HG03442 (cell line): Measurements from ENCODE around the gene LHFPL3.

Experiments used
- ATAC-seq: cut with Tn5 transposase; IDR thresholded peaks from one replicate; pipeline ENCODE4 v1.9.1; 2021; ENCODE audit warnings: mild to moderate bottlenecking, moderate library complexity; ENCODE audit not compliant: unreplicated experiment

LHFPL3 gene

DNA sequence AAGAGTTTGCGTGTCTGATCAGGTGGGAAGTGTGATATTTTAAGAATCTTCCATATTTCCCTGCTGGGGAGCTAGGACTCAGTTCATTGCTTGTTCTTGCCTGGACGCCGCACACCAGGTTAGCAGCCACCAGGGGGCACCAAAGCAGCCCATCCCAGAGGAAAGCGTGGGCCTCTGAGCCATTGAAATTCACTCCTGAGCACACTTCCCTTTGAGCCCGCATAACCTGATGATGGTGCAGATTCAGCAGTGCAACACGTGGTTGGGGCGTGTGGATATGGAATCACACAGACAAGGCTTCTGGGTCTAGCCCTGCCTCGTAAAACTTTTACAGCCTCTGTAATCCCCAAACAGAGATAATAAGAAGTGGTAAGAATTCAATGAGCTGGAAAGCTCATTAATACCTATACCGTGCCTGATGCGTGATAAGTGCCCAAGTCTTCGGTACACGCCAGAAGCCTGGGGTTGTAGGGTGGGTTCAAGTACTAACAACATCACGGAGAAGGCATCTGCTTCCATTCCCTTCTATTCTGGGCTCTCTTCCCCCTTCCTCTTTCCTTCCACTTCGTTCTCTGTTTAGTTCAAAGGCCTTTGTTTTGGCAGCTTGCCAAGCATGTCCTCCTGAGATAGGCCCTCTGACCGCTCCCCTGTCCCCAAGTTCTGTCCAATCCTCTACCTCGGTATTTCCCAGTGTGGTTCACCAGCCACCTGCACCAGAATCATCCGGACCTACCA, 555.5 kb downstream of the LHFPL3 start:
- ATAC-seq = peak; percentile 90

DNA sequence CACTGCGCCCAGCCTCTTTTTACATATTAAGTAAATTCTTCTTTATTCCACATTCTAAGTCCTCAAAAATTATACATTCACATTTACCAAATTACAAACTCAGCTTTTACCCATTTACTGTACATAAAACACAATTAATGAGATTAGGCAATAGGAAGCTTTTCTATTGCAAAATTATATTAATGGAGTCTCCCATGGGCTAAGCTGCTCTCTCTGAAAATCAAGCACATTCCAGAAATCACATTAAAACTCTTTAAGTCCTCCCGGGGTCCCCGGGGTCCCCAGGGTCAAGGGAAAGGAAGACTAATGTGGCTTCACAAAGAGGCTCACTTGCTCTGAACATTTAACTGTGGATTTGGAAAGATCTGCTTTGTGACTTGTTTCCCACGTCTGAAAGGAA, 558.2 kb downstream of the LHFPL3 start:
- ATAC-seq = no peak

DNA sequence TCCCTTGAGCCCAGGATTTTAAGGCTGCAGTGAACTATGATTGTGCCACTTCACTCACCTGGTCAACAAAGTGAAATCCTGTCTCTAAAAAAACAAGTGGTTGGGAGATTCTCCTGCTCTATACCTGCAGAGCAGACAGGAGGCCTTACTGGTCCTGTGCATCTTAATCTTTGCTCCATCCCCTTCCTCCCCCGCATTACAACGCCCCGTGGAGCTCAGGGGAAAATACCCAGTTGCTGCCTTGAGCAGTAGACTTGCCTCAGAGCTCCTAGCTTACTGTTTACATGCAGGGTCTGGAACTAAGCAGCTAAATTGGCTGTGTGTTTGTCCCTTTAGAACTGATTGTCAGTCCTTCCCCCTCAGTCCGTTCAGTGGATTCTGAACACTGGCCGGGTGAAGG, 561.8 kb downstream of the LHFPL3 start:
- ATAC-seq = no peak

DNA sequence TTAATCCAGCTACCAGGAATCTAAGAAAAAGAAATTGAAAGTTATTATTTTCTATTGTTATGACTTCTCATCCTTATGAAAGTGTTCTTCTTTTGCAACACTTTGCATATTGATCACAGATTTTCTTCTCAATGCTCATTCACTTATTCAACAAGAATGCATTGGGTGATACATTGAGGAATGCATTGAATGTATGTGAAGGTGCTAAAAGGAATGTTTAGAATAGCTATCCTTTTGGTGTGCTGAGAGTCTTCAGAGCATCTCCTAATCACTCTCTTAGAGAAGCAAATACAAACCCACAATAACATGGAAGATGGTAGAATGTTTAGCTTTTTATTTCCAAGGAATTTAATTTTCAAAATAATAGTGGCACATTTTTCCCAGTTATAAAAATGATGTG, 563.5 kb downstream of the LHFPL3 start:
- no peak for ATAC-seq

DNA sequence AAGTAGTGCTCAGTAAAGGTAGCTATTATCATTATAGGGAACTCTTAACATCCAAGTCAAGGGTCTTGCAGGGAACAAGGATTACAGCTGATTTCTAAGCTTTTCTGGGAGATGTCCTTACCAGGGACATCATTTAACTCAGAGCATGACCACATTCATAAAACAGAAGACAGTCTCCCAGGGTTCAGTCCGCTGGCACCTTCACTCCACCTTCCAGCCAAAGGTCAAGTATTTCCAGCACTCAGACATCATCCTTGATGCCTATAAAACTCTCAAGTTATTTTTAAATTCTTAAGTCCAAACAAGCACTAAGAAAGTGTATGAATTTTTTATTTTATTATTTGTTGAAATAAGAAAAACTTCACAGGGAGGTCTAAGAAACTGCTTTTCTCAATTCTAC, 565.9 kb downstream of the LHFPL3 start:
- no peak for ATAC-seq

DNA sequence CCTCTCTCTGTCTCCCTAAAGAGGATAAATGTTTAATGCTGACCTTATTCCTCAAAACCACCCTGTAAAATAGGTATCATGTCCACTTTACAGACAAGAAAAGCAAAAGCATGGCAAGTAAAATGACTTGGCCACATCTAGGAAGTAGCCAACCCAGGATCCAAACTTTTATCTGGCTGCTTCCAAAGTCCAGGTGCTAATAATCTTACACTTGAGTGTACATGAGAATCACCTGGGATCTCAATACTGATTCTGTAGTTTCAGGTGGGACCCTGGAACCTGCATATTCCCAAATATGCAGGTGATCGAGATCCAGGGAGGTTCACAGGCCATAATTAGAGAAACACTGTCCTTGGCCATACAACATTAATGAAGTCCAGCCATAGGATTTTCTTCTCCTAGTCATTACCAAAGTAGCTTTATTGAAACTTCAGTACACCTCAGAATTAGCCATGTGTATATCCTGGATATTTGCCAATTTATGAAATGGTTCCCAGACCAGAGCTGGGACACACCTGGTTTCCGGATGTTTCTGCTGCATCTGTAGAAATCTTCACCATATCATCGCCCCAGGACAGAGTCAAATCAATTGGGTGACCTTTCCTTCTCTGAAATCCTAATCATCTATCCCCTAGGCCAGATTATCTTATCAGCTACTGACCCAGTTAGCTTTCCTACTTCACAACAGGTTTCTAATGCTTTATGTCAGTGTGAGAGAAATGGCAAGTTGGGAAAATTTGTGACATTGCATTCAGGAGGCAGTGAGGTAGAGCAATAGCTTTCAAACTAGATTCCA, 566.5 kb downstream of the LHFPL3 start:
- no peak for ATAC-seq

DNA sequence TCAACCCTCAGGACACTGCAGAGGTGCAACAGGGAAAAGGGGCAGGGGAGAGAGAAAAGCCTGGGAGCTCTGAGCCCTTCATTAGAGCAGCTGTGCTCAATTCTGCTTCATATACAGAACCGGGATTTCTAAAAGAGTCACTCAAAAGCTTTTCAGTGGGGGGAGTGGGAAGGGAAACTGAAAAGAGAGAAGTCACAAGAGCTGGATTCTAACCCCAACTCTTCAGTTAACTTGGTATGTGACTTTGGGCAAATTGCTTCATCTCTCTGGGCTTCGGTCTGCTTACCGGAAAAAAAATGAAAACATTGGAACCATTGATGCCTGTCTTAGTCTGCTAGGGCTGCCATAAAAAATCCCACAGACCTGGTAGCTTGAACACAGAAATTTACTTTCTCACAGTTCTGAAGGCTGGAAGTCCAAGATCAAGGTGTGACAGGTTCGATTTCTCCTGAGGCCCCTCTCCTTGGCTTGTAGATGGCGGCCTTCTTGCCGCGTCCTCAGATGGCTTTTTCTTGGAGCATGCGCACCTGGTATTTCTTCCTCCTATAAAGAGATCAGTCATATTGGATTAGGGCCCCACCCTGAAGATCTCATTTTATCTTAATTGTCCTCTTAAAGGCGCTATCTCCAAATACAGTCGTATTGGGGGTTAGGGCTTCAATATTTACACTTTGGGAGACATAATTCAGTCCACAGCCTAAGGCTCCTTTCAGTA, 567.3 kb downstream of the LHFPL3 start:
- peak; percentile 34 for ATAC-seq

DNA sequence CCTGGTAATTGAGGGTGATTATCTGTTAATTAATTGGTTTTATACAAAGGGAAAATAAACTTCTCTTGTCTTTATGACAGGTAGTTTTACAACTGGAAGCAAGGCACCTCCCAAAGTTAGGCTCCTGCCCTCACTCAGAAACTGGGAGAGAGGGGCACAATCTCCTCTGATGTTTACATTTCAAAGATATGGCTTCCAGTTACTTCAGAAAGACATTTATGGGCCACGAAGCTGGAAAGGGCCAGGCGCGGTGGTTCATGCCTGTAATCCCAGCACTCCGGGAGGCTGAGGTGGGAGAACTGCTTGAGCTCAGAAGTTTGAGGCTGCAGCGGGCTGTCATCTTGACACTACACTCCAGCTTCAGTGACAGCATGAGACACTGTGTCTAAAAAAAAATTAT, 570.0 kb downstream of the LHFPL3 start:
- ATAC-seq = no peak

DNA sequence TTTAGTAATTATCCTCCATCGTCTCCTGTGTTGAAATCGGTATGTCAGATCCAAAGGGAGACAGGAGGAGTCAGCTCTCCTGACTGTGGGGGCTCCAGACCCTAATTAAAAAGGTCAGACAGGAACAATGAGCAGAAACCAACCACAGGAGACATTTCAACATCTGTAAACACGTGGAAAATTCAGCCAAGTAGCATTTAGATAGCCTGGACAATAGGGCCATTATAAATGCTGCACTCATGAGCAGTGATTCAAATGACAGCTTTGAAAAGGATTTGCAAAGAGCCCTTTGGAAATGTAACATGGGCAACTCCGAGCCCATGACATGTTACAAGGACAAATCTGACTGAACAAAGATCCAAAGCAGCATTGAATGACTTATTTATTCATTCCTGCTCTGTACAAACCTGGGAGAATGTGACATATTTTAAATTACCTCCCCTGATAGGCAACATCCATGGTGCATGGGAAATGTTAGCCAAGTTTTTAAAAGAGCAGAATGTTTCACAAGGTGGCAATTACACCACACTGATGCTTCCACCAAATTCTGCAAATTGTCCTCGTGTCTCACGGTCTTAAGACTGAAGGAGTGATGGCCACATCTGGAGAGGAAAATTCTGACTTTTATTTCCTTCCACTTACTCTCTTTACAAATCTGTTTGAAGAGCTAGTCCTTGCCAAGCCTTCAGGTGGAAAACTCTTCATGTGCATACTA, 572.3 kb downstream of the LHFPL3 start:
- ATAC-seq = no peak

DNA sequence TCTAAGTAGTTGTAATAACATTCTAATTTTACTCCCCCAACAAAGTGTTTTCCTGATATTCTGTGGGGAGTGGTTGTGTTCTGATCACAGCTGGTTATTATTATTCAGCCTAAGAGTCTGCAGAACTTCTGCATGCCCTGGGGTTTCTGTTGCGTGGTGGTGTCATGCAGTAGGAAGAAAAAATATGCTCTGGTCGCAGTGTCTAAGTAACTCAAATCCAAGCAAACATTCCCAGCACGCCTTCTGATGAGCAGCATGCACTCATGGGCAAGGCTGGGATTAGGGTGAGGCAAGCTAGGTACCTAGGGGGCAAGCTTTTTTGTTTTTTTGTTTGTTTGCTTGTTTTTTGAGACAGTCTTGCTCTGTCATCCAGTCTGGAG, 572.8 kb downstream of the LHFPL3 start:
- no peak for ATAC-seq

DNA sequence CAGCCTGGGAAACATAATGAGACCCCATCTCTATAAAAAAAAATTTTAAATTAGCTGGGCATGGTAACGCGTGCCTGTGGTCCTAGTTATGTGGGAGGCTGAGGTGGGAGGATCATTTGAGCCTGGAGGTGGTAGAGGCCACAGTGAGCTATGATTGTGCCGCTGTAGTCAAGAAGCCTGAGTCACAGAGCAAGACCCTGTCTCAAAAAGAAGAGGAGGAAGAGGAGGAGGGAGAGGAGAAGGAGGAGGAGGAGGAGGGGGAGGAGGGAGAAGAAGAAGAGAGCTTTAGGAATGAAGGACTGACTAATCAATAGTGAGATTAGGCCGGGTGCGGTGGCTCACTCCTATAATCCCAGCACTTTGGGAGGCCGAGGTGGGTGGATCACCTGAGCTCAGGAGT, 573.8 kb downstream of the LHFPL3 start:
- ATAC-seq = no peak

DNA sequence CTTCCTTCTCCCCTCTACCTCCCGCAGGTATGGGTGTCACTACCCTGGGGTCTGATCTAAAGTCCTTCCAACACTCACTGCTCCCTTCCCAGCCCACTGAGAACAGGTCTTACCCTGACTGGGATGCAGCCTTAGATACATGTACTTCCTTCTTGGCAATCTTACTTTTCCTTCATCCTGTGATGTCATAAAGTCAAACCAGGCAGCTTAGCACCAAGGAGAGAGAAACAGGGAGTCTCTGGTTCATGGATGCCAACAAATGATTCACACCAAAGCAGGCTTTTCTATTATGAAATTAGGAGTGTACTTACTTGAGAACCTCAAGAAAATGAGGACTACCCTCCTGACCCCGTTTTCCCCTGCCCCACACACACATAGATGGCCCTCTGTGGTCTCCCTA, 574.6 kb downstream of the LHFPL3 start:
- ATAC-seq = no peak

DNA sequence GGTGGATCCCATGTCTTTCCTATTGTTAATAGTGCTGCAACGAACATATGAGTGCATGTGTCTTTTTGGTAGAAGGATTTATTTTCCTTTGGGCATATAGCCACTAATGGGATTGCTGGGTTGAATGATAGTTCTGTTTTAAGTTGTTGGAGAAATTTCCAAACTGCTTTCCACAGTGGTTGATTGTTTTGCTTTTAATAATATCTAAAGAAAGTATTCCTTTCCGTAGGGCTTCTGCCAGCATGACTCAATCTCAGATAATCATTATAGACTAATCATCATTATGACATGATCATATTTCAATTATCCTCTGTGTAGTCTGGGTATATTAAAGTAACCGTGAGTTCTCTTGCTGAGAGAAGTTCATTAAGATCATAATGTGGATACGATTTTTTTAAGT, 575.4 kb downstream of the LHFPL3 start:
- ATAC-seq = no peak

DNA sequence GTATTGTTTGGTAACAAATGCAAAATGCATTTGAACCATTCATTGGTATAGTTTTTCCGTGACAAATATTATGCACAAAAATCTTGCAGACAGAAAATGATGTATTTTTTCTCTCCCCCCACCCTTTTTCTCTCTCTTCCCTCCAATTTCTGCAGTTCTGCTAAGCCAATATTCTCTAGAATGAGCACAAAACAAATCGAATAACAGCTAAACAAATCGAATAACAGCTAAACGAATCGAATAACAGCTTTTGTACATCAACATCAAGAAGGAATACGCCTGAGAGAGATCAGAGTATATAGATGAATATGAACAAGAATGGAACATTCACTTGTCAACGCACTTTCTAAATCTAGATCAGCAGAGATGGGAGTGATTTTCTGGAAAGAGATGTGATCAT, 577.6 kb downstream of the LHFPL3 start:
- no peak for ATAC-seq

DNA sequence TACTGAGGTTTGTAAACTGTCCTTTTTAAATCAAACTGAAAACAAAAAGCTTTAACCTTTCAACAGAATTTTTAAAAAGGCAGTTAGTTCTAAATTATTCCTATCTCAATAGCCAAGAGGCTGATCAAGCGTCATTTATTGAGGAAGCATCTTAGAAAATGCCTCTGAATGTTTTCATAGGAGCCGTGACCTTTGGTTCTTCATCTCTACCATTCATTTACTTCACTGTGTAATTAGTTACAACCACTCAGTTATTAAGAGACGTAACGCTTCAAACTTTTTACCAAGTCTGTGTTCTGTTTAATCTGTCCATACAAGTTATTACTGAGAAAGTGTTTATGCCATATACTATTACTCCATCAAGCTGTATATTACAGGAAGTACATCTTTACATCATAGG, 578.2 kb downstream of the LHFPL3 start:
- no peak for ATAC-seq

DNA sequence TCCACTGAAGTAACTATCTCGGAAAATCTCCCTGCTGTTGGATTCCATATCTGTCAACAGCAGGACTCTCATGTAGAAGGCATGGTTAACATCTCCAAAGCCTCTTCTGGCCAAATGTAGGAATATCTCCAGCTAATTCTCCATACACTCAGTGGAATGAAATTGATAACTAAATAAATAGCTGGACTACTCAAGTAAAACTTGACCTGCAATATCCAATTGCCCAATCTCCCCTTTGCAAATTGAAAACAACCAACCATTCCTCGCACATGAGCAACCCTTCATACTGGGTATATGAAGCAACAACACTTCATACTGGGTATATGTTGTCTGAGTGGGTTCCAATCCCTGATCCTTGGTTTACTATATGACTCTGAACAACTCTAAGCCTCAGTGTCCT, 580.2 kb downstream of the LHFPL3 start:
- no peak for ATAC-seq

DNA sequence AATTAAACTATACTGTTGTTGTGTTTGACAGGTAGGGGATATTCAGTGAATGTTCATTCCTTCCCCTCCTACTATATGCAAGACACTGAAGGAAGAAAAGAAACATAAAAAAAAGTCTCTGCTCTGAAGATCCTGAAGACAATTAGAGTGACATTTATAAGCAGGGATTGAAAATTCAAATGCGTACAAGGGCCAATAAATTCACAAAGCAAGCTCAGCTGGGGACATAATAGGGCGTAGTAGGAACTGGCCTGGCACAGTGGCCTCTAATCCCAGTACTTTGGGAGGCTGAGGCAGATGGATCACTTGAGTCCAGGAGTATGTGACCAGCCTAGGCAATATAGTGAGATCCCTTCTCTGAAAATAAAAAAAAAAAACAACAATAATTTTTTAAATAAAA, 580.7 kb downstream of the LHFPL3 start:
- no peak for ATAC-seq

DNA sequence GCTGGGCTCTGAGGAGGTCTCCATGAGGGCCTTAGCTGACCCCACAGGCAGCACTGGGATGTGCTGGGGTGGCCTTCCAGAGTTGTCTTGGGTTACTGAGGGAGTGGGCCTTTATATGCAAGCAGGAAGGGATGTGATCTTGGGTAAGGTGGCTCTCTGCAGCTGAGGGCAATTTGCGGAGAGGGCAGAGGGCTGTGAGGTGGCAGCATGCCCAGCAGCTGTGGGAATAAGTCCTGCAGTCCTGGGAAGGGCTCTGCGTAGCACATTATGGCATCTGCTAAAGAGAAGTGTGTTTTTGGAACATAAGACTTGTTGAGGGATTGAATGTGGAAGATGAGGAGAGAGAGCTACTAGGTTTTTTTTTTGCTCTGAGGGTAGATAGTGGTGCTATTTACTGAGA, 586.0 kb downstream of the LHFPL3 start:
- no peak for ATAC-seq

DNA sequence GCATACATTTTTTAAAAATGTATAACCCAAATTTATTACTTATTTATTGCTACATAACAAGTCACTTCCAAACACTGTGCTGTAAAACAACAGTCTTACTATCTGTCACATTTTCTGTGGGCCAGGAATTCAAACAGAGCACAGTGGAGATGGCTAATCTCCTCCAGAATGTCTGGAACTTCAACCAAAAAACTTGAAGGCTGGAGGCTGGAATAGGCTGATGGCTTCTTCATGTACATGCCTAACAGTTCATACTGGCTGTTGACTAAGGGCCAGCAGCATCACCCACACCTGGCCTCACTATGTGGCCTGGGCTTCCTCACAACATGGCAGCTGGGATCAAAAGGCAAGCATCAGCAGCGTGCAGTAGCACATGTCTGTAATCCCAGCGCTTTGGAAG, 593.2 kb downstream of the LHFPL3 start:
- no peak for ATAC-seq

DNA sequence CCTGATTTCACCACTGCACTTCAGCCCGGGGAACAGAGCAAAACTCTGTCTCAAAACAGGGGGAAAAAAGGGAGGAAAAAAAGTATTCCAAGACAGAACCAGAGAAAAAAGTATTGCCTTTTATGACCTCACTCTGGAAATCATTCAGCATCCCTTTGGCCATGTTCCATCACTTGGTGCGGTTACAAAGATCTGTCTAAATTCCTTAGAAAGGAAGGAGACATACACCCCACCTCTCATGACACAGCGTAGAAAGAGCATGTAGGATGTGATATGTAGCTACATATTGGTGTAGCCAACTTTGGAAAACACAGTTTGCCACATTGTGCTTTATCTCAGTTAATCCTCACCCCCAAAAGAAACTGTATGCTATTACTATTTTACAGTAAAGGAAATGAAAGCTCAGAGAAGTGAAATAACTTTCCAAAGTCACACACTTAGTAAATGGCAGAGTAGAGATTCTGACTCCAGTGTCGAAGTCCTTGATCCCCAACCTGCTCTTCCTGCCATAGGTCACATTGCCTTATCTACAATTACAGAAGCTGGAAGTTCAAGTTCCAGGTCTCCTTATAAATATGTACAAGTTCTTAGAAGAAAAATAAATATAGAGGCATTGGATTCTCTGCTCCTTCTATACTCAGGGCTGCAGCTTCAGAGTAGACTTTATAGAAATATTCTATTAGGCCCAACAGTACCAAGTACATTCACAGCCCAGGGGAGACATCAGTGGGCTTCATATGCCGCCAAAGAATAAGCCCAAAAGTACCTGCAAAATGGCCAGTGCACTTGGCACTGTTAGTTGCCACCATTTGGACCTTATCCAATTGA, 594.0 kb downstream of the LHFPL3 start:
- no peak for ATAC-seq
